Testis (tissue), 2 donors: ENCODE results near the gene LGALSL.

ENCODE experiments used
- POLR2A ChIP-seq: fragments of 450-650 bp; IDR thresholded peaks from one replicate; pipeline ENCODE4 v1.6.1; 2017; ENCODE audit warnings: antibody characterized with exemption, mild to moderate bottlenecking, moderate library complexity
- TF ChIP-seq, protein P1 (sequence below), 3 experiments: fragments of 450-650 bp in 2 of 3; fragments of 200-600 bp in 1 of 3; sonication (generic) in 1 of 3; IDR thresholded peaks; one replicate each; pipeline ENCODE4 v1.5.1; 2016 to 2019; ENCODE audit warnings: antibody characterized with exemption in 3 of 3, mild to moderate bottlenecking in 2 of 3, moderate library complexity in 1 of 3

DNA sequence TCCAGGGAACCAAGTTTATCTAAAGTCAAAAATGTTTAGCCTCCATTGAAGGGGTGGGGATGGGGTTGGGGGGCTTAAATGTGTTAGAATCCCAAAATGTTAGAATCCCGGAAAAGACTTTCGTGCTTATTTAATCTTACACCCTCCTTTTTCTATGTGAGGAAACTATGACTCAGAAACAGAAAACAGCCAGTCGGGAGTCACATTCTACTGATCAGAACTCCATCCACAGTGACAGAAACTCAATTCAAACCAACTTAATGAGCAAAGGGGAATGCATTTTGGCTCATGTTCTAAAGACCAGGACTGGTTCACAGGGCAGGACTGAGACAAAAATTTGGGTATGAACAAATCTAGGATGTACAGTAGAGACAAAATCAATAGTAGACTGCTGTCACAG lies 38.3 kb downstream of the LGALSL start:
- TF ChIP-seq, protein P1, sequence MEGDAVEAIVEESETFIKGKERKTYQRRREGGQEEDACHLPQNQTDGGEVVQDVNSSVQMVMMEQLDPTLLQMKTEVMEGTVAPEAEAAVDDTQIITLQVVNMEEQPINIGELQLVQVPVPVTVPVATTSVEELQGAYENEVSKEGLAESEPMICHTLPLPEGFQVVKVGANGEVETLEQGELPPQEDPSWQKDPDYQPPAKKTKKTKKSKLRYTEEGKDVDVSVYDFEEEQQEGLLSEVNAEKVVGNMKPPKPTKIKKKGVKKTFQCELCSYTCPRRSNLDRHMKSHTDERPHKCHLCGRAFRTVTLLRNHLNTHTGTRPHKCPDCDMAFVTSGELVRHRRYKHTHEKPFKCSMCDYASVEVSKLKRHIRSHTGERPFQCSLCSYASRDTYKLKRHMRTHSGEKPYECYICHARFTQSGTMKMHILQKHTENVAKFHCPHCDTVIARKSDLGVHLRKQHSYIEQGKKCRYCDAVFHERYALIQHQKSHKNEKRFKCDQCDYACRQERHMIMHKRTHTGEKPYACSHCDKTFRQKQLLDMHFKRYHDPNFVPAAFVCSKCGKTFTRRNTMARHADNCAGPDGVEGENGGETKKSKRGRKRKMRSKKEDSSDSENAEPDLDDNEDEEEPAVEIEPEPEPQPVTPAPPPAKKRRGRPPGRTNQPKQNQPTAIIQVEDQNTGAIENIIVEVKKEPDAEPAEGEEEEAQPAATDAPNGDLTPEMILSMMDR (IDR thresholded peaks at IDR 0.05), result no peak
- TF ChIP-seq POLR2A, result no peak
